DMS114 treated with DMSO at 0.1 percent for 48 hours (cell line): ENCODE measurements around the gene DAB2IP.
"Not testable (repeated sequence)": the region's sequence is repeated elsewhere in the genome, so short reads cannot be mapped to it uniquely, and the experiment has no call there.

Source experiments
- DNase-seq: peaks from one replicate; lab custom pipeline; 2025; ENCODE audit not compliant: unreplicated experiment; lab: John Stamatoyannopoulos, UW

The DAB2IP gene

DNA sequence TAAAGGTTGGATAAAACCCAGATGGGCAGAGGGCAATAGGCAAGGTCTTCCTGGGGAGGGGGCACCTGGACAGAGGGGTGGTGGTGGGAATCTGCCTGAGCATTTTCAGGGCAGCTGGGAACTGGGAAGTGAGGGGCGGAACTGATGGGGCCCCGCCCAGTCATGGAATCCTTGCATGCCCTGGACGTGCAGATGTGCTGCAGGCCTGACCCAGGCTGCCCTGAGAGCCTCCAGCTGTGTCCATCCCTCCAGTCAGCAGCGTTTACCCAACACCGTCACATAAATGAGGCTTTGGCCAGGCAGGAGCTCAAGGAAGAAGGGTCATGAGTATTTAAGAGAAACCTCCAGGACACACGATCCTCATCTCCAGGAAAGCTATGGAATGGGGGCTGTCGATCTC is 70.3 kb downstream of the DAB2IP start:
- no peak for DNase-seq

DNA sequence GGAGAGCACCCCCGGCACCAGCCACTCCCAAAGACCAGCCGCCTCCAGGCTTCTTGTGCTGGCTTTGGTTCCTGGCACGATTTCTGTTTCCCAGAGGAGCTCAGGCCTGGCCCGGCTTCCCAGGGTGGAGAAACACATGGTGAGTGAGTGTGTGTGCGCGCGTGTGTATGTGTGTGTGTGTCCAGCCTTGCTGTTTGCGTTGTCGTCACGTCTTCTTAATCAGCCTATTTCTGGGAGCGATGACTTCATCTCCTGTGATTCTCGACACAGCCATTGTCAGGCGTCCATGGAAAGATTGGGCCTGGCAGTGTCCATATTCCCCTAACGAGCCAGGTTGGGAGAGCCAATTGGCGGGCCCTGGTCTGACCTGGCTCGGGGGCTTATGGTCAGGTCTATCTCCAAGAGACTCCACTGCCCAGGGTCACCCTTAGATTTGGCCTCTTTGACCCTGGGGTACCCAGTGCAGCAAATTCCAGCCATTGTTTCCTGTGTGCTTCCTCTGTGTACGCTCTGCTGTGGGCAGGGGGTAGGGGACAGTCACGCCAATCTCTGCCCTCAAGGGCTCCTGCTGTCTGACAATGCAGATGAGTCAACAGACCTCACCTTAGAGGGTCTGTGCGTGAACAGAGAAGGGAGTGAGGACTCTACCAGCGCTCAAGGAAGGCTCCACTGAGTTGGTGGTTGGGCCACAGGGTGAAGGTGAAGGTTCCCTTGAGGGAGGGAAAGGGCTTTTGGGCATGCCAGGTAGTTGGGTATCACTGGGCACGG is 73.8 kb downstream of the DAB2IP start:
- no peak for DNase-seq

DNA sequence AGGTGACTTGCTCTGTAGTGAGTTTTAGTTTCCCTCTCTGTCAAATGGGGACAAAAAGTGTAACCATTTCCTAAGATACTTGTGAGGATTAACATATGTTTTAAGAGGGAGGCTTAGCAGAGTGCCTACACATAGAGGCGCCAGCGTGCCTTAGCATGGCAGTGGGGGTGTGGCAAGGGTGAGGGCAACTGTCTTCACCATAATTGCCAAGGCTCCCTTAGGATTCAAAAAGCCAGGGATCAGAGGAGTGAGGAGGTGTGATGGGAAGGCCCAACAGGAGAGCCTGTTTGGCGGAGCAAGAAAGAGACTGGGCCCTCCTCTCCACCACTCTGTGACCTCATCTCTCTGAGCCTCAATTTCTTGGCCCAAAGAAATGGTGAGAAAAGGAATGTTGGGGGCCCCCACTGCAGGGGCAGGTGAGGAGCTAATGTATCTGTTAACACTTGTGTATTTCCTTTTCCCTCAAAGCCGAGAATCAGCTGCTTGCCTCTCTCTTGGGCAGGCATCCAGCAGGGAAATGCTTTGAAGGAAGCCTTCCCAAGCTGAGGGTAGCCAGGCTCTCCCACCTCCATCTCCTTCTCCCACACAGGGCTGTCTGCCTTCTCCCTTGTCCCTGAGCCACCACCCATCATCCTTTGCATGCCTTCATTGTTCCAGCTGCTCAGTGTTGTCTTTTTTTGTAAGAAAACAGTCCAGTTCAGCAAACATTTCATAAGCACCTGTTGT is 76.0 kb downstream of the DAB2IP start:
- no peak for DNase-seq

DNA sequence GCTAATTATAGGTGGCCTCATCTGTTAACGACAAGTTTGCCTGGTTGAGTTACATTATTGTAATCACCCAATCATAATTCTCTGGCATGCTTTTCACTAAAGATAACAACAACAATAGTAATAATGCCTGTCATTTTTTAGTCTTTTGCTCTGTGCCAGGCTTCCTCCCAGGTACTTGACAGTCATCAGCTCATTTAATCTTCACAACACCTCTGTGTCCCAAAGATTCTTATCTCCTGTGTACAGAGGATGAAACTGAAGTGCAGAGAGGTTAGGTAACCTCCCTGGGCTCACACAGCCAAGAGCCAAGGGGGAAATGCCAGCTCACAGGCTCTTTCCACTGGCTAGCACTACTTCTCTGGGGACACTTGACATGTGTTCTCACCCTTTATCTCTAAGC is 77.5 kb downstream of the DAB2IP start:
- no peak for DNase-seq

DNA sequence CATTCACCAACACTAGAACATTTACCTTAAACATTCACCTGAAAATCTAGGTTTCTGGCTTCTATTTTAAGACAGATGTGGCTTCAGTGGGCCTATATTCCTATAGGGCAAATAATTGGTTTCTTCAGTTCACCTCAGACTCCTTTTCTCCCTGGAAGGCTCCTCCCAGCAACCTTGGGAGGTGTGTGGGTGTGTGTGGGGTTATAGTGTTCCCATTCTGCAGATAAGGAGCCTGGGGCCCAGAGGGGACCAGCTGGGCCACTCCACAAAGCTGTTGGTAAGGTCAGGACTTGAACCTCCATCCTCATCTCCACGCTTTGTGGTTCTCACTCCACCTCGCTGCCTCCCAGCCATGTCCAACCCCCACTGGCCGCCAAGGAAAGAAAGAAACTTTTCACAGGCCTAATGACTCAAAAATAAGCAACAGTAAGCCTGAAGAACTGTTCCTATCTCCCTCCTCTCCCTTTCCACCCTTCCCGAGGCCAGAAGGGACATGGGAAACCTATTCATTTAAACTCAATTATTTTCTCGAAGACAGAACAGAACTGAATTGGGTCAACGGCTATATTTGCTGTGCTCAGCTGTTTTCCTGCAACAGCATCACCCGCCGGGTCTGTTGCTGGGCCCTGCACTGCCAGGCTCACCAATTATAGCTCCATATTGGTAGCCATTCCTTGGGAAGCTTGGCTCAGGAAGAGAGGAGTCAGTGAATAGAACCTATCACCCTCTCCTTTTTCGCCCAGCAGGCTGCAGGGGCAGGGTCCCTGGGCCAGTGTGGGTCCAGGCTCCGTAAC is 78.5 kb downstream of the DAB2IP start:
- no peak for DNase-seq

DNA sequence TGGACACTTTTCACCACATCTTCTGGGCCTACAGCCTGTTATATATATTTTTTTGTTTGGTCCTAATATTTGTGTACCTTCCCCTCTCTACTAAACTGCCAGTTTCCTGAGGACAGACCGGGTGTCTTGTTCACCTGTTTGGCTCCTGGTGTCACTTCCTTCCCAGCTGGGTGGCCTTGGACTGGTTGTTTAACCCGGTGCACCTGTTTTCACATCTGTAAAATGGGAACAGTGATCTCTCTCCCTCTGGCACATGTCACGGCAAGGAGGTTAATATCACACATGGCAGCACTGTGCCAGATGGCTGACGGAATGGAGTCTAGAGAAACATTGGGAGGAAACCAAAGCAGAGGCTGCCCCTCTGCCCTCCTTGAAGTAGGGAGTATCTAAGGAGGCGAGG is 79.7 kb downstream of the DAB2IP start:
- no peak for DNase-seq

DNA sequence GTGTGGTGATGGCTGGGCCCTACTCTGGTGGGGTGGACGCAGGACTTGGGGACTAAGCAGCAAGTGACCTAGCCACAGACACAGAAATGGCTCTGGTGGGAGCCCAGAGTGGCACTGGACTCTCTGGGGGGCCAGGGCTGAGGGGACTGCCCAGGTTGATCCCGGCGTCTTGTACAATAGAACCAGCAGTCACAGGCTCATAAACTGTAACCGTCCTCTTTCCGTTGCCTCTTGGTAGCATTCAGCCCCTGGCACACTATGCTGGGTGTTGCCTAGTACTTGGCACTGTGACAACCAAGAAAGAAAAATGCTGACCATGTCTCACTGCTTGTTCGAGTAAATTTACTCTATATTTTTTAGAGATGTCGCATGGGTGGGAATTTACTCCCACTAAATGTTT is 80.5 kb downstream of the DAB2IP start:
- DNase-seq = no peak

DNA sequence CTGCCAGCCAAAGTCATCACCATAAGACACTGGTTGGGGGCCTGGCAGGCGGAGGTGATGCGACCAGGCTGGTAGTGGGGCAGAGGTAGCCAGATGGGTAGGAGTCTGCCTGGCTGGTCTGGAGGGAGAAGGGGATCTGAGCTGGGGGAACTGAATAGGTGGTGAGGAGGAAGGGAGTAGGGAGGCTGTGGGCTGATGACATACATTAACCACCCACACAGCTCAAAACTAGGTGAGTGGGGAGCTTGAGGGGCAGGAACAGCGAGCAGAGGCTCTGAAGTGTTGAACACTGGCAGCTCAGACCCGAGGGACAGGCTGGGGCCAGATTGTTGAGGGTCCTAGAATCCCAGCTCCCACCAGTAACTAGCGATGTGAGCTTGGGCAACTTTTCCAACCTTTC is 81.0 kb downstream of the DAB2IP start:
- DNase-seq = no peak

DNA sequence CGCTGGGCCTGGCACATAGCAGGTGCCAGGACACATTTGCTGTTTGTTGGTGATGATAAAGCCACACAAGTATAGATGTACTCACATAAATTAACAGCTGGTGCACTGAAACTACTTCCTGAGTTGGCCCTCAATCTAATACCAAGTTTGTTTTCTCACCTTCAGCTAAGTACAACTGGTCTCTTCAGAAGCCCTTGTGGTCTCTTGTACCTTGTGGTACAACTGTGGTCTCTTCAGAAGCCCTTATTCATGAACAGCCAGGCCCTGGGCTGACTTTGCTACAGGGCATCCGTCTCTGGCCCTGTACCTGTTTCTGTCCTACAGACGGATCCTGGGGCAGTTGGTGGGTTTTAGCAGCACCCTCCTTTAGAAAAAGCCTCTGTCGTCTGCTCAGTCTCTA is 81.5 kb downstream of the DAB2IP start:
- no peak for DNase-seq

DNA sequence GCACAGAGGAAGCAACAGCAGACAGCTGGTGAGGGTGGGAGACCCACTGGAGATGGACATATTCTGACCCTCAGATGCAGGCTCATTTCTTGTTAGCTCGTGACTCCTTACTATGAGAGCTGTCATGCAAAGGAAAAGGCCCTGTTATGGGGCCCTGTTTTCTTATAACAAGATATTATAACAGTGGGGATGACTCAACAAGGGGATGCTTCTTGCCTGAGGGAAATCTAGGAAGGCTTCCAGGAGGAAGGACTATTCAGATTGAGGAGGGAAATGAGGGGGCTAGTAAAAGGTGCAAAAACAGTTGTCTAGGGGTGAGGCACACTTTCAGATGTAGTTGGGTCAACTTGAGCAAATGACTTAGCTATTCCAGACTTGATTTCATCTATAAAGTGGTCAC is 83.0 kb downstream of the DAB2IP start:
- no peak for DNase-seq

DNA sequence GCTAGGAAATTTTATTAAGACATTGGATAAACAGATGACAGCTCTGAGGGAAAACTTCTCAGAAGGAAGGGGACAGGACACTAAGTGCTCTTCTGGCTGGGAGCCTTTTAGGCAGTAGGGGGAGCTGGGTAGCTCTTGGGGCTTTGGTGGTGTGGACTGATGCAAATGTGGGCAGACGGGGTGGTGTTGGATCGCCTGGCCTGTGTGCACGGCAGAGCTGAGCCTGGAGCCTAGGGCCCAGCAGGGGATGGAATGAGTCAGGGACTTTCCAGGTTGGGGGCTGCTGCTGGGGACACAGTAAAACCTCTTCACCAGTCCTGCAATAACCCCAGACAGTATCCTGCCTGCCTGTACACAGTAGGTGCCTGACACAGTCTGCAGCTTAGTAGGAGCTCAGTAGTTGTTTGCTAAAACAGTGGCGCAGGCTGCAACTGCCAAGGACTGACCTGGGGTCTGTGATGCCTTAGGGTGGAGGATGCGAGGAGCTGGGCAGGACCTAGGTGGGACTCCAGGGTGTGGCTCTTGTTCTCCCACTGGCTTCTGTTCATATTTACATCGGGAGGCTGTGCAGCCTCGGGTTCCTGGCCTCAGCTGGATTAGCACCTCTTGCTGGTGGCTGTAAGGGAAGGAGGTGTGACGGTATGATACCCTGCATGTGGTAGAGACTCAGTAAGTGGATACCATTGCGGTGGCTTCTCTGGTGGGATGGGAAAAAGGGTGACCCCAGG is 83.8 kb downstream of the DAB2IP start:
- DNase-seq = no peak

DNA sequence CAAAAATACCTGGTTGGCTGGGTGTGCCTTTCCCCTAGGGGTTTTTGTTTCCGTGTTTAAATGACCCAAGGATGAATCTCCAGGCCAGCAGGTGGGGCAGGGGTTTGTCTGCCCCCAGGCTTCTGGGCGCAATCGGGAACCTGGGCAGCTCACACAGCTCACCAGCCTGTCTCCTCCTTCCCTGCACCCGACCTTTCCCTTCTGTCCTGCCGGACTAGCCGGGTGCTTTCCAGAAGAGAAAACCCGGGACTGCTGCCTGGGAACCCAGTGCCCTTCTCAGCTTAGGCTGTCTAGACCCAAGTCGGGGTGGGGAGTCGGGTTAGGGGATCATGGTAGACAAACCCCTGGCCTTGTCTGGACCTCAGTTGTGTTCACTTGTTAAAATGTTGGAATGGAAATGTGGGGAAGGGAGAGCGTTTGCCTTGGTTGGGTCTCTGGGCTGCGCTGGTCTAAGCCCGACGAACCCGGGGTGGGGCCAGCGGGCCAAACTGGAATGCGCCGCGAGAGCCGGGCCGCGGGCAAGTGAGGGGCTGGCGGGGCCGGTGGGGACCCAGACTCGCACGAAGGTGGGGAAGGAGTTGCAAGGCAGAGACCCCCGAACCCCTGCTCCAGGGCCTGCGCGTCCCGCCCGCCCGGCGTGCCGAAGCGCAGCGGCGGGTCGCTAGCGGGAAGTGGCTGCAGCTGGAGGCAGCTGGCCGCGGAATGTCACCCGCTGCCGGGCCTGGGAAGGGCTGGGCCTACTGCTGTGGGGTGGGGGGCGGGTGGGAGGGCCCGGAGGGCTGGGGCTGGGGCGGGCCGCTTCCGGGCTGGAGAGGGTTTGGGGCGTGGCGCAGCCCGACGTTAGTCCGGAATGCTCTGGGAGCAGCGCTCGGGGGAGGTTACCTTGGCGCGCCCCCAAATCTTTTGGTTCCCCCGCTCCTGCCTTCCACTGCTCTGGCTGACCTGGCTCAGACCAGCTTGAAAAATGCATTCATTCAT is 84.6 kb downstream of the DAB2IP start:
- no peak for DNase-seq

DNA sequence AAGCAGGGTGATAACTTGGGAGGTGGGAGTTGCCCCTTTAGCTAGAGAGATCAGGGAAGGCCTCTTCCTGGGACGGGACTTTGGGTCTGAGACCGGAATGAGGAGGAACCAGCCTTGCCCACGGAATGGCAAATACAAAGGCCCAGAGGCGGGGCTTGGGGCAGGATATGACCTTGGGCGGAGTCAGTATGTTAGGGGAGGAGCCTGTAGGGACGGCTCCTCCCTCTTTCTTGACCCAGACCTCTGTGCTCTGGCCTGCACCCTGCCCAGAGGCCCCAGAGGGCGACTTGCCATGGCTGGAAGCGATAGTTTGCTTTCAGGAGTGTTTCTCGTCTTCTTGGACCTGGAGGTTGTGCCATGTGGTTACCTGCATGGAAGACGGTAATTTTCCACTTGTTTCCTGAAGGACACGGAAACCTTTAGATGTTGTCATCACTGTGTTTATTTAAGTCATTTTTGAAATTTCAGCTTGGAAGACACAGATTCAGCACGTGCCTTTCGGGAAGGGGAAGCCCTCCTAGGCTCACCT is 85.6 kb downstream of the DAB2IP start:
- DNase-seq = no peak

DNA sequence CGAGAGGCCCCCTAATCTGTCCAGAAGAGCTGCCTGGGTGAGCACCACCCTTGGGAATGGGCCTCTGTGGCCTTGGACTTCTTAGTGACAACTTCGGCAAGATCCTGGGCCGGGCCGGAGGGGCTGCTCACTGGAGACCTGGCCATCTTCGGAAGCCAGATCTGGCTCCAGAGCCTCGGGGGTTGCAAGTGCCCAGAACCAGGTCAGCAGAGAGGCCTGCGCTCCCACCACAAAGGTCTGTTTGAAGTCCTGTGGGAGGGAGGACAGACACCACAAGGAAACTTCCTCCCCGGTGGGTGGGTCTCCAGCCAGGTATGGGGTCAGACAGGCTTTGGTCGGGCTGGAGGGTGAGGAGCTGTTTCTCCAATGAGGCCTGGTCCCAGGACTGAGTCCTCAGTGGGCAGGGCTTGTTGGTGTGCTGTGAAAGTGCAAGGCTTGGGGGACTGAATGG is 86.1 kb downstream of the DAB2IP start:
- DNase-seq = no peak

DNA sequence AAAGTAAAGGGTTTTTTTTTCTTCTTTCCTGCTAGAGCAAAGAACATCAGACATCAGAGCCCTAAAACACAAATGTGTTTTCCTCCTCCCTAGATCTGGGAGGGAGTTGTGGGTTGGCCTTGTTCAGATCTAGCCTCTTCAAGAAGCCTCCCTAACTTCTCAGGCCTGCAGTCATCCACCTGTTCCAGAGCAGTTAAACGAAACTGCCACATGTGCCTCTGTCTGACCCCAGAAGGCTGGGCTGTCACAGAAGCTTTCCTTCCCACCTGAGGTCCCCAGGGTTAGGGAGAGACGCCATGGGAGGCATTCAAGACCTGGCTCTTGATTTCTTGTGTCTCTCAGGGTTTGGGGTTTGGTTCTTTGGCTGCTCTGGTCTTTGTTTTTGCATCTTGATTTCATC is 87.0 kb downstream of the DAB2IP start:
- DNase-seq = no peak

DNA sequence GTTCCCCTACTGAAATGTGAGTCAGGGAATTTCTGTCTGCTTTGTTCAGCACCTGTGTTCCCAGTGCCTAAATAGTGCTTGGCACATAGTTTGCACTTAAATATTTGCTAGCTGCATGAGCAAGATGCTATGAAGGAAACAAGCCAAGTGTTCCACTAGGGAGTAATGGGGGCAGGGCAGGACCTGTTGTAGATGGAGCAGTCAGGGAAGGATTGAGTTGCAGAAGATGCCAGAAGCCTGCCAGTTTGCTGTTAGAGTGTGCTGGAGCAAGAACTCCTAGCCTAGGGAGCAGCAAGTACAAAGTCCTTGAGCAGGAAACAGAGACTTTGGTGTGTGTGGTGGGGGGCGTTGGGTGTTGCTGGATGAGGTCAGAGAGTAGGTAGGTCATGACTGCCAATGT is 87.5 kb downstream of the DAB2IP start:
- no peak for DNase-seq

DNA sequence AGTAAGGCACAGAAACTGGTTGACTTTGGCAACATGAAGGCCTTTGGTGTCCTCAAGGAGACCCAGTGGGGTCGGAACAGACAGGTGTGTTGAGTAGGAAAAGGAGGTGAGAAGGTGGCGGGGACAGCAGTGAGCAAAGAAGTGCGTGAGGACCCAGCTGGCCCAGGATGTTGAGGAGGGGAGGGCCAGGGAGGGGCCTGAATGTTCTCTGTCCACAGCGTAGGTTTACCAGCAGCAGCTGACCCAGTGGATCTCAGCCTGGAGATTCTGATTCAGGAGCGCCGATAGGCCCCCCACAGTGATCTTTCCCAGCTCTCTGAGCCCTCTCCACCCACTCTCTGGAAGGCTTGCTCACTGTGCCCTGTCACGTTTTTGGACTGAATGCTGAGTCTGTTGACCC is 88.5 kb downstream of the DAB2IP start:
- DNase-seq = no peak

DNA sequence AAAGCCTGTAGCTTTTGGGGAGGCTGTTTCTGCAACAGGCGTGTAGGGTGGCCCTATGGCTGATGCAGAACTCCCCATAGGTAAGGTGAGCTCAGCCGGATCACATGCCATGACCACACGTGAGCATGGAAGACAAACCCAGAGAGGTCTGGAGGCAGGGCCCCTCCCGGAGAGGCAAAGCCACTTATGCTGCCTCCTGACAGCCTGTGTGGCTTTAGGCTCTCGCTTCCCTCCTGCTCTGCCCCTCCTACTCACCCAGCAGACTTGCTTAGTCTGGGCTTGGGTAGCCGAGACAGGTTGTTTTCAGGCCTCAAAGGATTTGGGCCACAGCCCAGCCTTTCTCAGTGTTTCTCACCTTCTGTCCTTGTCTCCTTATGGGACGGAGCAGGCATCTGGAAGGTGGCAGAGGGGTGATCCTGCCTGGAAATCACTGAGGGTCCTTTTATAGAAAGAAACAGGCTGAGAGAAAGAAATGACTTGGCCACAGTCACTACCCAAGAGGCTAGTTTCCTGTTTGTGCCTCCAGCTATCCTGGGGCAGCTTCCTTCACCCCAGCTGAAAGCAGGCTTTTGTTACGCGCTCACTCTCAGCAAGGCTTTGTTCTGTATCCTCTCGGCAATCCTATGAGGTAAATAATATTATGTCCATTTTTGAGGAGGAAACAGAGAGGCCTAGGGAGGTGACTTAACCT is 89.9 kb downstream of the DAB2IP start:
- DNase-seq = no peak

DNA sequence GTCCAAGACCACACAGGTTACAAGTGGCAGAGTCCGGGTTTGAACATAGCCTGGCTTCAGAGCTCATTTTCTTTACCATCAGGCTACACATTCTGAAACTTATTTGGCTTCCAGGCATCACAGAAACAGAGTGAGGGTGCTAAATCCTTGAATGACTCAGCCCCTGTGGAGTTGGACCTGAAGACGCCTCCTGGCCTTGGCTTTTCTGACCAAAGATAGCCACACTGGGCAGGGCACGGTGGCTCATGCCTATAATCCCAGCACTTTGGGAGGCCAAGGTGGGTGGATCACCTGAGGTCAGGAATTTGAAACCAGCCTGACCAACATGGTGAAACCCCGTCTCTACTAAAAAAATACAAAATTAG is 90.5 kb downstream of the DAB2IP start:
- DNase-seq = not testable (repeated sequence)
